ENCODE measurements around the gene PRTFDC1. TPM values are rescaled to one million over a fixed set of nuclear protein-coding genes. Genes with fewer than 3 reads are reported as not detected.

The PRTFDC1 gene
- total RNA-seq, 1 experiment from 2014 or later = not detected

- no peak for TF ChIP-seq CBX3 (IDR thresholded peaks at IDR 0.05; ENCODE audit: low read depth)
- no peak for TF ChIP-seq SRF (IDR thresholded peaks at IDR 0.05; ENCODE audit: low read depth)
- no peak for TF ChIP-seq RAD21 (IDR thresholded peaks at IDR 0.05; ENCODE audit: low read depth)
- no peak for TF ChIP-seq JUND (IDR thresholded peaks at IDR 0.05)
- no peak for TF ChIP-seq YY1 (IDR thresholded peaks at IDR 0.05; ENCODE audit: extremely low read depth, insufficient replicate concordance, low read depth, low read length)
- TF ChIP-seq CEBPB (IDR thresholded peaks at IDR 0.05; ENCODE audit: low read depth) = no peak
These were observed 98.7 kb downstream of the PRTFDC1 start (continued) for GRCh38 chr10:24853661-24854060.

- Histone ChIP-seq H3K27me3 (ENCODE audit: insufficient read depth, low read length) (no peaks in the 10 kb centered on the region), H2AFZ (ENCODE audit: low read depth, low read length, poor library complexity, severe bottlenecking) (no peak overlapping the region), H4K20me1 (ENCODE audit: insufficient read depth) (no peaks in the 10 kb centered on the region), H3K4me3 (replicated peaks in 1 of 2; ENCODE audit: low read depth in 1 of 2, low read length in 2 of 2) (no peak overlapping the region), H3K36me3 (ENCODE audit: control insufficient read depth in 1 of 2, insufficient read depth in 2 of 2, low read length in 2 of 2) (no peaks in the 10 kb centered on the region), H3K79me2 (ENCODE audit: insufficient read depth, low read length) (no peaks in the 10 kb centered on the region), H3K9me2 (ENCODE audit: insufficient read depth) (no peaks in the 10 kb centered on the region), H3K9ac (ENCODE audit: low read length) (no peak overlapping the region), H3K9me3 (ENCODE audit: control insufficient read depth in 1 of 2, insufficient read depth in 1 of 2, low read depth in 1 of 2, low read length in 2 of 2) (no peaks in the 10 kb centered on the region), H3K4me1 (ENCODE audit: control insufficient read depth in 1 of 2, insufficient read depth in 2 of 2, low read length in 2 of 2) (peaks cover 12 to 13% of the 10 kb centered on the region in 2 experiments; a peak in 3 of 4 replicates), H3K27ac (ENCODE audit: low read depth, low read length) (no peak overlapping the region), H3K4me2 (ENCODE audit: low read length) (no peak overlapping the region)
- ChIA-PET CTCF (no interaction called here), RAD21 (ENCODE audit: low non-redundant PET in 1 of 2, low total read pairs in 2 of 2, uncharacterized antibody in 2 of 2, unreplicated experiment in 2 of 2) (no interaction called here), POLR2A (no interaction called here)
- DNase-seq (ENCODE audit: low read depth, low spot score) = no peak
- no TSS peak for BruUV-seq (replicated peaks)
- intact Hi-C loops (cut with micrococcal nuclease) = no loop called here
- ATAC-seq = no peak
- TF ChIP-seq CEBPB (IDR thresholded peaks at IDR 0.05; ENCODE audit: low read depth) (no peak), CBX3 (IDR thresholded peaks at IDR 0.05; ENCODE audit: low read depth) (no peak), POLR2AphosphoS5 (IDR thresholded peaks at IDR 0.05; ENCODE audit: low read depth, low read length) (no peak), POLR2A (IDR thresholded peaks at IDR 0.05; ENCODE audit: borderline replicate concordance, extremely low read depth, insufficient read depth, insufficient read length) (no peak), YY1 (IDR thresholded peaks at IDR 0.05; ENCODE audit: extremely low read depth, insufficient replicate concordance, low read depth, low read length) (no peak), ZNF274 (IDR thresholded peaks at IDR 0.05; ENCODE audit: low read depth, low read length) (no peak), REST (IDR thresholded peaks at IDR 0.05; ENCODE audit: low read depth) (no peak), ELF1 (IDR thresholded peaks at IDR 0.05; ENCODE audit: borderline replicate concordance, low read depth) (no peak), JUND (IDR thresholded peaks at IDR 0.05) (no peak), MAX (IDR thresholded peaks at IDR 0.05) (no peak), ATF3 (IDR thresholded peaks at IDR 0.05) (no peak), ZFX (IDR thresholded peaks at IDR 0.05) (no peak), CTCF (IDR thresholded peaks at IDR 0.05 in 2 of 3, conservative IDR thresholded peaks at IDR 0.05 in 1 of 3; ENCODE audit: borderline replicate concordance in 1 of 3, insufficient read depth in 1 of 3, low read depth in 2 of 3, low read length in 2 of 3) (no peak), SP1 (IDR thresholded peaks at IDR 0.05; ENCODE audit: low read depth) (no peak), SIN3A (IDR thresholded peaks at IDR 0.05; ENCODE audit: low read depth) (no peak)
These were observed 100.8 kb downstream of the PRTFDC1 start for GRCh38 chr10:24851629-24852028.

Data from HCT116 (cell line).